Activated T-cell treated with anti-CD3 and anti-CD28 coated beads for 48 hours (primary cell): Measurements from ENCODE around the gene YIPF5.

Source experiments
- DNase-seq: peaks from one replicate; pipeline ENCODE4 v3.0.0-alpha.2; 2020; ENCODE audit warnings: low read depth

The YIPF5 gene

DNA sequence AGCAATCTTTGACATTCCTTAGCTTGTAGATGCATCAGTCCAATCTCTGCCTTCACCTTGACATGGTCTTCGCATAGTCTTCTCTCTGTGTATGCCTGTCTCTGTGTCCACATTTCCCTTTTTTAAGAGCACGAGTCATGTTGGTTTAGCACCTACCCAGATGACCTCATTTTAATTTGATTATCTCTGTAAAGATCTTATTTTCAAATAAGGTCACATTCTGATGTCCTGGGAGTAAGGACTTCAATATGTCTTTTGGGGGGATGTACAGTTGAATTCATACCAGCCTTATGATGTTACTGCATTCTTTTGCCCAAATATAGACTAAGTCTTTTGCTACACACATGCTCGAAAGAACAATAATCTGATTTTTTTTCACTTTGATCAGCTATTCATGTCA, 7.1 kb upstream of the YIPF5 start:
- no peak for DNase-seq

DNA sequence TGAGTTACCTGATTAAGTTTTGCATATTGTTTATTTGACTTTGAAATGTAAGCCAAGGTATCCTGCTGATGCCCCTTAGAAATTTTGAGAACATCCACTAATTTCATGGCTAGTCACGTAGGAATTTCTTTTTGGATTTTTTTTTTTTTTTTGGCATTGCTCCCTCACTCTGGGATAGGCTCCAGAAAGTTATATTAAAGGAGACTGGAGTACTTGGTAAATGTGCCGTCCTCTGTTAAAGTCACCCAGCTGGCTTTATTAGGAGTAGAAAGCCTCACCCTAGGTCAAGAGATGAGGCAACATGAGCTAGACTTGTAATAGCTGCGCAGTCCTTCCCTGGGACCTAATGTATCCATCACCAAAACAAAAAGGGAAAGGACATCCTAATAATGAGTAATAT, 3.3 kb upstream of the YIPF5 start:
- DNase-seq = no peak

DNA sequence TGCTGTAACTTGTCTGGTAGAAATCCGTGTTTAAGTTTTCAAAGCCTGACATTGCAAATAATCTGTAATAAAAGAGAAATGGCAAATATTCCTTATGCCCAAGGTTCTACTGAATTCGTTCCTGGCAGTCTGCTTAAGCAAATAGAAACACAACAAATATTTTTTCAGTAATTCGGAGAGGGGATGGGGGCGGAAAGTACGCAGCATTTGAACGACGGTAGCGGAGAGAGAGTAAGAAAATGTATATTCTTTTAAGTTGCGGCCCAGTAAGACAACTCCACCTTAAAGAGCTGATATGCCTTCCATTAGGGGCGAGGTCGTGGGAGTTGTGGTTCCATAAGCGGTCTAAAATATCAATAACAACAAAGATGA, 569 bp downstream of the YIPF5 start:
- DNase-seq = no peak

DNA sequence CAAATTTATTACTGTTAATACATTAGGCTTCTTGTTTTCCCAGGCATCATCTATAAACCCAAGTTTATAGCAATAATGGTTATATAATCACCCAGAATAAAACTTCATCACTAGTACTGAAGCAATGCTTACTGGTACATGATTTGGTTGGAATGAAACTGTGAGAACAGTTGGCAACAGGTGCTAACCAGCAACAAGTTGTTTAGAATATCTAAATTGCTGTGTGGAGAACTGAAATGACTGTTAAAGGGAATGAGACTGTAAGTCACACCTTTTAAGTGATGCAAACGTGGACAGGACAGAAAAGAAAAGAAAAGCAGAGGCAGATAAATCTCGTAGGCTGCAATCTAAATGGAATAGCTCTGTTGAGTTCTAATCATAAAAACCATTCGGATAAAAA, 2.5 kb downstream of the YIPF5 start:
- no peak for DNase-seq

DNA sequence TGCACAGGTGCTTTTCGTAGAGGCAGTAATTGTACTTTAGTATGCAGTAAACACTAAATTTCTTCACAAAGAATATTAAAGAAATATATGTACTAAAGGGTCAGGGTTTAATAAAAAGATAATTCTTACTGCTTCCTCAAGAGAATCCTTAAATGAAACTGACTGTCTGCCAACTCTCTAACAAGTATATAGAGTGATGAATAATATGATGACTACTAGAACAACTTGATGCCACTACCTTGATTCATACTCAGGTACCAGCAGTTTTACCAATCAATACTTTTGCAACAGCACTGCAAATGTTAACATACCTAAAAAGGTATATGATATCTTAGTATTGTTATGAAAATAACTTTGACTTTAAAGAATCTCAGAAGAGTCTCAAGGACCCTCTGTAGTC, 3.8 kb downstream of the YIPF5 start:
- no peak for DNase-seq

DNA sequence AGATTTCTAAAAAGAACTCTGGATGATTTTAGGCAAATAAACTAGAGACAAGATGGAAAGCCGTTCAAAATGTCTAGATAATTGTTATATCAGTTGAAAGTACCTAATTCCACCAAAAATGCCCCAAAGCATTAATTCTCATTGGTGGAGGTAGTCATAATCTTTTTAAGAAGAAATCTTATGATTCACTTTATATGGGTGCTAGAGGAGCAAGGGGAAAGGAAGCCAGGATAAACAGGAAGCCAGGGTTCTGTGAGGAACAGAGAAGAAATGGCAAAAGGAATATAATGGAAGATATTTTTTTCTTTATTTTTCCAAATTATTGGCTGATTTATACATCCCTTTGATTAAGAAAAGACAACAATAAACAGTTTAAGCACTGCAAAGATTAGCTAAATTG, 7.8 kb downstream of the YIPF5 start:
- no peak for DNase-seq

DNA sequence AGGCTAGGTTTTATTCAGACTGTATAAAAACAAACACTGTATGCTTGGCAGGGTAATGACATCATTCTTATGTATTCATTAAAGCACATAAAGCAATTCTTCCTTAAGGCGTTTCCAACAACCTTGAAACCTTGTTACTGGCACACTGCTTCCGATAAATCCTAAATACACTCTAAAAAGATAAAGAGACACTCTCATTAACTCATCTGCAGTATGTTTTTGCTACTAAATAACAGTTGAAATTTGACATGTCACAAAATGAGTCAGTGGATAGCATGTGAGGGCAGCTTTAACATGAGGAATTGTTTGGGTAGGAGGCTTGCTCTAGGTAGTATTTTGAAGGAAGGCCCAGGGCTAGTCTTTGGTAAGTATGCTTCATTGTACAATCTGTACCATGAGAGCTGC, 13.7 kb downstream of the YIPF5 start:
- DNase-seq = no peak

DNA sequence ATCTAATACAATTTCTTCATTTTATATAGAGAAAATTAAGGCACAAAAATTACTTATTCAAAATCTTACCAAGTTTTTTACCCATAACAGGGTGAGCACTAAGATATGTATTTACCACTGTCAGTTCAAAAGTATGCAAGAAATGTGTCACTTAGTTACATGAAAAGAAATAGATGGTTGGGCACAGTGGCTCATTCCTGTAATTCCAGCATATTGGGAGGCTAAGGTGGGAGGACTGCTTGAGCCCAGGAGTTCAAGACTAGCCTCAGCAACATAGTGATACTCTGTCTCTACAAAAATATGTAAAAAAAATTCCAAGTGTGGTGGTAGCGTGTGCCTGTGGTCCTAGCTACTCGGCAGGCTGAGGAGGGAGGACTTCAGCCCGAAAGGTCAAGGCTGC, 19.4 kb downstream of the YIPF5 start:
- no peak for DNase-seq

DNA sequence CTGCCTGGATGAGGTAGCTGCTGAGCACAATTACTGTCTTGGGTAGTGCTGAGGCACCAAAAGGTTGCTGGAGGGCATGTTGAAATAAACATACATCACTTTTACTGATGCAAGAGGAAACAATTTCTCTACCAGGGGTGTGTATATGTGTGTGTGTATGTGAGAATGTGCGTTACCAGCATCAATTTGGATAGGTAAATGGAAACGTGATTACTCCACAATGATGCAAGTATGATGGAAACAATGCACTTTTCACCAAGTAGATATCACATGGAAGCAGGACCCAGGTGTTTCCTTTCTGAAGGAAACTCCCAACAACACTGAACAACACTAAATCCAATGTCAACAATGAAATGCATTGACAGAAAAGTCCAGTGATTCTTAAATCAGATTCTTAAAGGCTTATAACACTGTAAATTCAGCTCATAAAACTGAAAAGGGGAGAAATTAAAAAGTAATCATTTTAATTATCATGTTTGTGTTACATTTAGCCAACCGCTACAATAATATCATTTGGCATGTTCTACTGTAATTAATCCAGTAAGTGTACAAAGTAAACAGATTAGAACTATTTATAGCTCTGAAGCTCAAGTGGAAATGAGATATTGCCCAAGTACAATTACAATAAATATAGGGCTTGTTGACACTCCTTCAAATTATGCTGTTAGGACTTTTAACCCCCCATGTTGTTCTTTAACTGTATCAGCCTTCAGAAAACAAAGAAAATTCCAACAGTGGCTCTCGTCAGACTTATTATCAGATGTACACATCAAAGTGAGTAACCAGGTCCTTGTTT, 25.3 kb downstream of the YIPF5 start:
- no peak for DNase-seq

DNA sequence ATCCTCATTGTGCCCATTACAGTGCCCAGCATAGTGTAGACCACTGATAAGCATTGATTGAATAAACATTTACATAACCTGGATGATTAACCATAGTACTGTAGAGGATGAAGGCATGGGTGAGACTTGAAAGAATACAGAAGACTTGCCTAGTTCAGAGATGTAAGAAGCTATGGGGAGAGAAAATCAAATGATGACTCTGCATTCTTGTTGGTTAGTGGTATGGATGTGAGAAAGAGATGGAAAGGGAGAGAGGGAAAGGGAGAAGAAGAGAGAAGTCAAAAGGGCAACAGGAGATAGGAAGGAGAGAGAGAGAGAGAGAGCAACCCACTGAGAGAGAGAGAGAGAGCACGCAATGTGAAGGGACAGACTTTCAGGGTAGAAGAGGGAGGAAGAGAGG, 26.8 kb downstream of the YIPF5 start:
- no peak for DNase-seq

DNA sequence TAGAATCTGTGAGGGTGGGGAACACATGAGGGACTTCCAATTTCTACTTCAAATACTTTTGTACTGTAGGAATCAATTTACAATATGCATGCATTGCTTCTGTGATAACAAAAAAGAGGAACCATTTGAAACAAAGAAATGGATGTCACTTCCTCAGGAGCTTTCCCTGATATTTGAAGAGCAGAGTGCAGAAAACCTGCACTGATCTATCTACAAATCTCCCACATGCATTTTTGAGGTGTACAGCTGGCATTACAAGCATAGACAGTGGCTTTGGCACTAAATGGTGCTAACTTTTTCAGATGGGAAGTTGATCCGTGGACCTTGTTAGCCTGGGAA, 27.7 kb downstream of the YIPF5 start:
- no peak for DNase-seq

DNA sequence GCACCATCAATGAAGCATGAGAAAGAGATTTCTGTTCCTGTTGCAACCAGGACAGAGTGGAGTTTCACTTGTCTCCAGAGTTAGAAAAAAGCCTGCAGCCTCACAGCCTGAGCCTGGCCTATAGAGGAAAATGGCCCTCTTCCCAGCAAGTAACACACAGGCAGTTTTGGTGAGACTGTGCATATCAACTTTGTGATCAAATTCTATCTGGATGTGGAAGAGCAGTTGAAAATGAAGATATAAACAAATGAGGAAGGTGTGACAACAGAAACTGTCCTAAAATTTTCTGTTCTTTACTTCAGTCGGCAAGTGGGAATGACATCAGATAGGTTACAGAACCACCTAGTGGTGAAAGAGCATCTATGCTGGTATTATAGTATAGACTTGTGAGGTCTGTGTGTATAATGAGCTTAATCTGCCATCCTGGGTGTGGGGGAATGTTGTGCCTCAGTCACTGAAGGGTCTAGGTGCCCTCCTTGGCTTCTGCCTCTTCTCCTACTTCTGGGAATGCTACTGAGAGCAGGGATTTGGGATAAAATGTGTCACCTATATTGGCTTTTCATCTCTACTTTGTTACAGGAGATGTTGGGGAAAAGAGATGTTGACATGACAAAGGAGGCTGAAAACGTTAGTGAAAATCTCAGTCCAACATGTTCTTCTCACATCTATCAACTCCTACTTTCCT, 28.2 kb downstream of the YIPF5 start:
- no peak for DNase-seq

DNA sequence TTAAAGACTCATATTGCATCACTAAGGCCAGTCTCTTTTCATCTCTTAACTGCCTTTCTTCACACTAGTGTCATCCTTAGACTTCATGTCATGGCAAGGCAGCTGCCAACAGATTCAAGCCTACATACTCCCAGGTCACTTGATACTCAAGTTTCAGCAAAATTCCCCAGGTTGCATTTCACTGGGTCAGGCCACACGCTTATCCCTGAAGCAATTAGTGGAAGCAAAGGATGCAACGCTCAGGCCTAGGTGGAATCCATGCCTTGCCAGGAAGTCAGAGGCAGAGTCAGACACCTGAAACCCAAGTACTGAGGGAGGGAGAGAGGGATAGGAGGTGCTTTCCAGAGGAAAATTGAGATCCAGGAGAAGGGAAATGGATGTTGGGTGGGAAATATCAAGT, 28.9 kb downstream of the YIPF5 start:
- no peak for DNase-seq

DNA sequence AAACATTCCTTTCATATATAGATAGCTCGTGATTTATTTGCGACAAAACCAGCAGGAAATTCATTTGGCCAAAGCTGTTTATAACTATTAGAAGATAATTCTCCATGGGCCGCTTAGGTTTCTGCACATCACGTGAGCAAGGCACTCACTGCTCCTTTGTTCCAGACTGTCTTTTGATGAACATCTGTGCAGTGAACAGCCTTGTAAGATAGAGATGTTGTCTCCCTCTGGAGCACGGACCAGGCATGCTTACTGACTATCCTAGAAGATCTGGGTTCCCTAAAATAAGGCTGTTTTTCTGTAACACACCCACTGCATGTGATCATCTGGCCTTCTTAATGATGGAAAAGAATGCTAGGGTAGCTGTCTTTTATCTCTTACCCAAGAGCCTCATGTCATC, 30.9 kb downstream of the YIPF5 start:
- DNase-seq = no peak

DNA sequence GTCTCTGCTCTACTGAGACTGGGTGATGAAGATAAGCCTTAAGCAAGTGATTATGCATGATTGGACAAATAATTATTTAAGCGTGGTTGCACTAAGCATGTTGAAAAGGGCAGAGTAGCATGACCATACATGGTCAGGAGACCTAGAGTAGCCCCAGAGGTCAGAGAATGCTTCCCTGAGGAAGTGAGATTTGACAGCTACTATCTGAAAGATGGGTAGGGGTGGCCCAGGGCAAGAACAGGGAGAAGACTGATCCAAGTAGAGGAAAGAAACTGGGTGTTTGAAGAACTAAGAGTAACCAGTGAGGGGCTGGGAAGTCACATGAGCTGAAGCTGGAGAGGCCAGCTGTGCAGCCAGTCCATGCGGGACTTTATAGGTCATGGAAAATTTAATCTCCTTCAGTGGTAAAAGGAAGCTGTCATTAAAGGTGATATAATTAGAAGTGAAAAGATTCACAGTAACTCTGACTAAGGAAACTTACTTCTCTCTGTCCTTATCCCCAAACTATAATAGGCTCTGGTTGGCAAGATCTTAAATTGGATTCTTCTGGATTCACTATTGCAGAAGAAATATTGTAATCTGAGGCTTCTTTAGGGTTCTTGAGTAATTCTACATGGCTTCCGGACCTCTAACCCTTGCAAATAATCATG, 35.2 kb downstream of the YIPF5 start:
- DNase-seq = no peak

DNA sequence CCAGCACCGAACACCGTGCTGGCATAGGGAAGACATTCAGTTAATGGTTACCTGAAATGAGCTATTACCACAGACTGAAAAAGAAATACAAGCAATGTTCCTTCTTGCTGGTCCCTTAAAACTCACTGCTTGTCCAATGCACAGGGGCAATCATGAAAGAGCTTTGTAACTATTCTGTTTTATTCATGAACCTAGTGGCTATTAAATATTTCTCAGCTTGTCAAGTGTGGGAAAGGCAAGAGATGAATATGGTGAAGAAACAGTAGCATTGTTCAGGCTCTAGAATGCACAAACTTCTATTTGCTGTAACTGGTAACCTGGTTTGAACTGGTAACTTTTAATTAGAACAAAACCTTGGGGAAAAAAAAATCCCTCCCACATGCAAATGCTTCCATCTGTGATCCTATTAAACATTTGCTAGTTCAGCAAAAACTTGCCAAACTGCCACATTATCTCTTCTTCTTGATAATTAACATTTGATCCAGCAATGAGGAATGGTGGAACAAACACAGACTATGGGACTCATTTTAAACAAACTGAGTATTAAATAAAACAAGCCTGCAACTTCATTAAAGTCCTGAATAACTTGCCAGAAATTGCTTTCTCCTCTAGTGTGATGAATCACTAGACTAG, 36.1 kb downstream of the YIPF5 start:
- no peak for DNase-seq

DNA sequence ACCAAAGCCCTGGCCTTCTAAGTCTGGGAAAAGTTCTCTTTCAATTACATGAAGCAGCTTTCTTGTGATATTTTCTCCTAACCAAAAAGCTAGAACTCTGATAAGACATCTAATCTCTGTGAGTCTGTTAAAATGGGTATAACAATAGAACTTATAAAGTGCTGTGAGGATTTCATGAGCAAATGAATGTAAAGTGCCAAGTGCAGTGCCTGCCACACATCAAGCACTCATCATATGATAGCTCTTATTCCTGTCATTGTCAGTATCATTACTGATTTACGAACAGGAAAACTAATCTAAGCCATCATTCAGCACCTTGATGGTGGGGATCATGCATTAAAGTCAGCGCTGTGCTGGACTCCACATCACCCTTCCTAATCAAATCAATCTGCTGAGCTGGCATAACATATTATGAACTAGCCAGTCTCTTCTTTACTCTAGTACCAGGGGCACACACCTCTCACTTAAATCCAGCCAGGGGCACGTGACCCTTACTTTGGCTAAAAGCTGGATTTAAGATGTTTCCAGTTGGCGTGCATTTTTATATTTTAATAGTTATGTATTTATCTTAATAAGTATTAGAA, 37.3 kb downstream of the YIPF5 start:
- DNase-seq = no peak

DNA sequence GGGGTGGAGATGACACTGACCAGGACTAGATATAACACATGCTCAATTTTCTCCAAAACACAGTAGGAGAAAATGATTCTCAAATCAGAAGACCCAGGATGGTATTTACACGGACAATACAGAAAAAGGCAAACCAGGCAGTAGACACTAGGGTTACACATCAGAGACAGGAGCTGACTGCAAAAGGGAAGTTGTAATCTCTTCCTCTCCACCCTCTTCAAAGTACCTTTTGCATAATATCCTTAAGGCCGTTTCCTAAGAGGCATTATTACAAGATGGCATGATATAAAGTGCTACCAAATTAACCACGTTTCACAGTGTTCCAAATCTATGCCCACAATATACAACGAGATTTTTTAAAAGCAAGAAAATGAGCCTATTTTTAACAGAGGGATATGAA, 39.2 kb downstream of the YIPF5 start:
- no peak for DNase-seq

DNA sequence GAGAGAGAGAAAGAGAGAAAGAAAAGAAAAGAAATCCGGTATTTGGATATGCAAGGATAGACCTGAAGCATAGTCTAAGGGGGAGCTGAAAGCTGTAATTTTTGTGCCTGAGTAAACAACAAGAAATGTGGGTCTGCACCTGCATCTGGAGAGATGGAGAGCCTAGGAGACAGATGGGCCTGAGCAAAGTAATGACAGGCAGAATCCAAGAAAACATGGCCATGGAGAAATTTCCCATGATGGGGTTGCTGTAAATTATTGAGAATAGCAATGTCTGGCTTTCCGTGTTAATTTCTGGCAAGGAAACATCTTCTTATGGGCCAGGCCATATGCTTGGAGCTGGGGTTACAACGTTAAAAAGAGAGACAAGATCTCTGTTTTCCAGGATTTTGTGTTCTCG, 40.2 kb downstream of the YIPF5 start:
- no peak for DNase-seq

DNA sequence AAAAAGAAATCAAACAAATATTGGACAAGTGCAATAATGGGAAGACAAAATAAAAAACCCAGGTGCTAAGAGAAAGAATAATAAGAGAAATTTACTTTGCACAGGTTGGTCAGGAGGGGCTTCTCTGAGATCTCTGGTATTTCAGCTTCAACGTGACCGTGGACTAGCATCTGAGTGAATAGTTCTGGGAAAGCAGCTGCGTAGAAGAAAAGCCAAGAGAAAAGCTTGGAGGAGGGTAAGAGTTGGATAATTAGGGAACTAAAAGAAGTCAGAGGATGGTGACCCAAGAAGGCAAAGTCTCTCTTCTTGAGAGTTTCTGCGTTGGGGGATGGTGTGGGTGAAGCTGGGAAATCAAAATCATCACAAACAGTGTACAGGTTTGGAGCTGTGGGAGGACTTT, 41.6 kb downstream of the YIPF5 start:
- no peak for DNase-seq

DNA sequence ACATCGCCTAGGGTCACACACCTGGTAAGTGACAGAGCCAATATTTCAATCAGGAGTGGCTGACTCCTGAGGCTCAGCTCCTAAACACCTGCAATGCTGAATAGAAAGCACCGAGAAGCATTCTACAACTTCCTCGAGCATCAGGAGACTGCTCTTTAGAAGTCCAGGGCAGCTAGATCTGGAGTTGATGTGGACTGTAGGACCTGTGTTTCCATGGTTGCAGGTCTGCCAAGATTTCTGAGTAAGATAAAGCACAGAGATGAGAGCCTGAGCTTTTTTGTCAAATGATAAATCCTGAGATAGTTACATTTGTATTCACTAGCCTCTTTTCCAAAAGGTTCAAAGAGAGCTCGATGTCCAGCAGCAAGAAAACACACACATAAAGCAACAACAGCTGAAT, 43.8 kb downstream of the YIPF5 start:
- no peak for DNase-seq

DNA sequence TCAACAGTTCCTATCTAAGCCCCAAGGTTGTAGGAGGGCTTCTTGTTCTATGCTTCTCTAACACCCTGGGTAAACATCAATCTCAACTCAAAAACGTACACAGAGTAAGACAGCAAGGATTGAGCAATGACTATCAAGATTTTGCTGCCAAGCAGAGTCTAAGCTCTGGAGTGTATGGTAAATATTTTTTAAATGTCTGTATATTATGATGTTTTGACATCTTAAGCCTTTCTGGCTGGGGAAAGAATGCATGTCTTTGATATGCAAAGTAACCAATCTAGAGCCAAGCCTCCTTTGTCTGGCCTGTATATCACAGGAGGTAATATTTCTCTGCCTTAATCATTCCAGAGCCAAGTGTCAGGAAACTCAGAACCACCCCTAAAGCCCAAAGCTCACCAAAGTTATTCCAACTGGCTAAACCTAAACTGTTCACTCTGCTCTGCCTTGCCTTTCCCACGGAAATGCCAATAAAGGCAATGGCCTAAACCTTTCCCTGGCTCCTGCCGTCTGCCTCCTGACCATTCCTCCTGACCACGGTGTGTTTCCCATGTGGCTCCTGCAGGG, 45.2 kb downstream of the YIPF5 start:
- no peak for DNase-seq
